H1 (cell line): ENCODE data around the gene RNU7-1. TPM values are rescaled to one million over a fixed set of nuclear protein-coding genes. Genes with fewer than 3 reads are reported as not detected.

ENCODE experiments used
- CTCF ChIA-PET: fragments of 300-600 bp; sonication (Branson Sonifier 250); formaldehyde crosslinking; loops from one replicate; lab custom pipeline; 2021; ENCODE audit not compliant: partially characterized antibody; lab: Charles Lee
- POLR2A ChIA-PET: fragments of 300-600 bp; sonication (Branson Sonifier 250); formaldehyde crosslinking; loops from one replicate; lab custom pipeline; 2021; ENCODE audit warnings: inconsistent platforms; ENCODE audit not compliant: partially characterized antibody; lab: Charles Lee
- DNase-seq, 2 experiments: peaks; one replicate each; pipeline versions ENCODE4 v3.0.0 to v3.0.0-alpha.2; 2010 to 2022; ENCODE audit warnings: low spot score in 2 of 2, low read depth in 1 of 2, mixed read lengths in 1 of 2
- FAIRE-seq: peaks from 2 replicates; lab custom pipeline; 2011; peaks lifted over from hg19 to GRCh38; lab: Jason Lieb, UNC
- H2AFZ ChIP-seq: 2 replicates; pipeline ENCODE4 v1.8.1; 2012; ENCODE audit warnings: low read length, inconsistent platforms
- H2AK5ac ChIP-seq: 2 replicates; pipeline ENCODE4 v1.6.1; 2013; ENCODE audit warnings: low read depth, low read length
- H2BK120ac ChIP-seq: replicated peaks from 2 replicates; pipeline ENCODE3; 2013; ENCODE audit warnings: low read depth, low read length, inconsistent platforms
- H2BK12ac ChIP-seq: 2 replicates; pipeline ENCODE4 v1.6.1; 2013; ENCODE audit warnings: low read depth, low read length
- H2BK15ac ChIP-seq: 2 replicates; pipeline ENCODE4 v1.6.1; 2013; ENCODE audit warnings: low read length
- H2BK20ac ChIP-seq: 2 replicates; pipeline ENCODE4 v1.6.1; 2013; ENCODE audit warnings: low read length
- H2BK5ac ChIP-seq: 2 replicates; pipeline ENCODE4 v1.6.1; 2013; ENCODE audit warnings: low read depth, low read length
- H3K14ac ChIP-seq: 2 replicates; pipeline ENCODE4 v1.6.1; 2013; ENCODE audit warnings: inconsistent platforms; ENCODE audit not compliant: insufficient read length
- H3K18ac ChIP-seq: 2 replicates; pipeline ENCODE4 v1.6.1; 2013; ENCODE audit warnings: low read length; ENCODE audit errors: extremely low read depth
- H3K23ac ChIP-seq: 2 replicates; pipeline ENCODE4 v1.6.1; 2013; ENCODE audit warnings: inconsistent platforms; ENCODE audit not compliant: insufficient read length
- H3K23me2 ChIP-seq: 2 replicates; pipeline ENCODE4 v1.6.1; 2013; ENCODE audit warnings: low read depth, low read length
- H3K27ac ChIP-seq: 2 replicates; pipeline ENCODE4 v1.6.1; 2011; ENCODE audit warnings: low read depth, low read length, inconsistent platforms
- H3K27me3 ChIP-seq, 4 experiments: replicated peaks in 1 of 4; 1 replicate in 1 of 4; 2 replicates in 3 of 4; pipeline versions ENCODE4 v1.6.1 to v1.8.1; 2011 to 2013; ENCODE audit warnings: low read length in 3 of 4, mild to moderate bottlenecking in 3 of 4, inconsistent platforms in 2 of 4, mixed read lengths in 2 of 4, moderate library complexity in 1 of 4; ENCODE audit not compliant: control insufficient read depth in 3 of 4, insufficient read depth in 3 of 4; ENCODE audit errors: extremely low read depth in 1 of 4
- H3K36me3 ChIP-seq, 4 experiments: 2 replicates each; pipeline versions ENCODE4 v1.6.1 to v1.8.1; 2011 to 2013; ENCODE audit warnings: mild to moderate bottlenecking in 4 of 4, low read length in 3 of 4, moderate library complexity in 2 of 4, control low read depth in 1 of 4, inconsistent platforms in 1 of 4; ENCODE audit not compliant: insufficient read depth in 4 of 4, control insufficient read depth in 2 of 4
- H3K4ac ChIP-seq: replicated peaks from 2 replicates; pipeline ENCODE3; 2013; ENCODE audit warnings: low read length, low read depth, mixed read lengths, inconsistent platforms; ENCODE audit not compliant: insufficient read length
- H3K4me1 ChIP-seq, 4 experiments: replicated peaks in 1 of 4; 1 replicate in 1 of 4; 2 replicates in 3 of 4; pipeline versions ENCODE4 v1.6.1 to v1.8.1; 2011 to 2013; ENCODE audit warnings: low read length in 3 of 4, inconsistent platforms in 2 of 4, mixed read lengths in 1 of 4; ENCODE audit not compliant: insufficient read depth in 4 of 4, control insufficient read depth in 3 of 4
- H3K4me2 ChIP-seq, 2 experiments: 2 replicates each; pipeline versions ENCODE4 v1.6.1 to v1.8.1; 2011 to 2013; ENCODE audit warnings: low read depth in 2 of 2, low read length in 2 of 2, control low read depth in 1 of 2, inconsistent platforms in 1 of 2, mild to moderate bottlenecking in 1 of 2; ENCODE audit not compliant: insufficient read depth in 1 of 2
- H3K4me3 ChIP-seq, 4 experiments: fragments of 200-600, 300-600 bp in 1 of 4; sonication (generic), shearing (Covaris generic), sonication (Bioruptor Twin) in 1 of 4; 2 replicates each; pipeline versions ENCODE4 v1.5.1 to v1.8.1; 2011 to 2016; ENCODE audit warnings: low read length in 4 of 4, low read depth in 3 of 4, control low read depth in 2 of 4, inconsistent platforms in 2 of 4, mild to moderate bottlenecking in 2 of 4, mixed read lengths in 1 of 4, moderate library complexity in 1 of 4; ENCODE audit not compliant: insufficient read depth in 2 of 4; ENCODE audit errors: extremely low read depth in 1 of 4
- H3K56ac ChIP-seq: replicated peaks from 2 replicates; pipeline ENCODE3; 2013; ENCODE audit warnings: low read depth, mild to moderate bottlenecking, mixed read lengths, low read length, inconsistent platforms; ENCODE audit not compliant: insufficient read length
- H3K79me1 ChIP-seq: 2 replicates; pipeline ENCODE4 v1.6.1; 2013; ENCODE audit warnings: low read depth, low read length, control low read depth
- H3K79me2 ChIP-seq, 2 experiments: 2 replicates each; pipeline versions ENCODE4 v1.6.1 to v1.8.1; 2012 to 2013; ENCODE audit warnings: low read length in 2 of 2, mild to moderate bottlenecking in 2 of 2, inconsistent platforms in 1 of 2; ENCODE audit not compliant: insufficient read depth in 2 of 2, control insufficient read depth in 1 of 2
- H3K9ac ChIP-seq, 4 experiments: replicated peaks in 1 of 4; 1 replicate in 1 of 4; 2 replicates in 3 of 4; pipeline versions ENCODE4 v1.6.1 to v1.8.1; 2011 to 2013; ENCODE audit warnings: low read depth in 3 of 4, low read length in 3 of 4, control low read depth in 2 of 4, mild to moderate bottlenecking in 2 of 4, moderate library complexity in 2 of 4, inconsistent platforms in 1 of 4; ENCODE audit errors: extremely low read depth in 1 of 4
- H3K9me3 ChIP-seq, 2 experiments: 2 replicates each; pipeline versions ENCODE4 v1.6.1 to v1.8.1; 2012 to 2013; ENCODE audit warnings: mild to moderate bottlenecking in 2 of 2, moderate library complexity in 2 of 2, control low read depth in 1 of 2, inconsistent platforms in 1 of 2, low read depth in 1 of 2, low read length in 1 of 2, mixed read lengths in 1 of 2; ENCODE audit not compliant: insufficient read depth in 2 of 2
- H4K20me1 ChIP-seq, 2 experiments: replicated peaks in 1 of 2; 2 replicates each; pipeline versions ENCODE3 to v1.8.1; 2011 to 2013; ENCODE audit warnings: inconsistent platforms in 2 of 2, low read length in 2 of 2, mild to moderate bottlenecking in 1 of 2; ENCODE audit not compliant: insufficient read depth in 2 of 2, control insufficient read depth in 1 of 2
- H4K5ac ChIP-seq: 2 replicates; pipeline ENCODE4 v1.6.1; 2013; ENCODE audit warnings: low read length, low read depth, mixed read lengths, inconsistent platforms; ENCODE audit not compliant: insufficient read length
- H4K8ac ChIP-seq: 2 replicates; pipeline ENCODE4 v1.8.0; 2013; ENCODE audit warnings: mild to moderate bottlenecking, moderate library complexity, low read length, inconsistent platforms; ENCODE audit not compliant: insufficient read depth; ENCODE audit errors: extremely low read depth
- H4K91ac ChIP-seq: replicated peaks from 2 replicates; pipeline ENCODE3; 2013; ENCODE audit warnings: low read length, mixed read lengths, inconsistent platforms; ENCODE audit not compliant: insufficient read length
- RAD21 ChIP-seq, 2 experiments: IDR thresholded peaks in 1 of 2; conservative IDR thresholded peaks in 1 of 2; 2 replicates each; pipeline ENCODE4 v1.6.1; 2011; ENCODE audit warnings: low read depth in 2 of 2, low read length in 2 of 2, improper control_type of control experiment in 1 of 2, inconsistent platforms in 1 of 2, mild to moderate bottlenecking in 1 of 2, moderate library complexity in 1 of 2
- SUZ12 ChIP-seq: fragments of 200-600 bp; sonication (generic); IDR thresholded peaks from 2 replicates; pipeline ENCODE4 v1.6.1; 2012; ENCODE audit warnings: mild to moderate bottlenecking, inconsistent platforms, low read length, moderate library complexity, mixed read lengths
- WGBS, 2 experiments: shearing (Covaris generic) in 1 of 2; methylation state at CpG; one replicate each; pipeline versions ENCODE4 v1.1.6 to v1.1.7; 2013 to 2015; ENCODE audit warnings: low lambda C conversion rate in 2 of 2, mixed read lengths in 2 of 2, inconsistent platforms in 1 of 2, low coverage in 1 of 2, missing lambda C conversion rate in 1 of 2; ENCODE audit not compliant: insufficient replicate concordance in 2 of 2, insufficient coverage in 1 of 2, insufficient read length in 1 of 2; ENCODE audit errors: extremely low coverage in 1 of 2, missing lambda C conversion rate in 1 of 2; 5-methylcytosine and 5-hydroxymethylcytosine counted together
- polyA plus RNA-seq, 7 experiments: library from polyadenylated mRNA; depleted of rRNA in 3 of 7; stranded (reverse) in 5 of 7; unstranded in 2 of 7; fragments of >200 nt in 5 of 7; fragments of 200-250 nt in 2 of 7; gene quantifications; 1 replicate in 5 of 7; 2 replicates in 1 of 7; 4 replicates in 1 of 7; pipeline versions ENCODE4 v1.2.1 to v1.2.3, GENCODE V29; 2011 to 2013; ENCODE audit warnings: missing spikeins in 2 of 7, mixed read lengths in 2 of 7
- total RNA-seq: library from RNA; stranded (reverse); fragmentation: NEBNext Ultra II Directional; extraction: Animal tissue kit (Norgen Biotek cat#: 25700); gene quantifications from 2 replicates; pipeline ENCODE4 v1.2.1, GENCODE V29; 2021

RNU7-1 gene
- total and polyA plus RNA-seq, 2 of the 8 experiments (the other 6 are each of a cell fraction or from before 2014, with no cell fraction given), result not detected

DNA sequence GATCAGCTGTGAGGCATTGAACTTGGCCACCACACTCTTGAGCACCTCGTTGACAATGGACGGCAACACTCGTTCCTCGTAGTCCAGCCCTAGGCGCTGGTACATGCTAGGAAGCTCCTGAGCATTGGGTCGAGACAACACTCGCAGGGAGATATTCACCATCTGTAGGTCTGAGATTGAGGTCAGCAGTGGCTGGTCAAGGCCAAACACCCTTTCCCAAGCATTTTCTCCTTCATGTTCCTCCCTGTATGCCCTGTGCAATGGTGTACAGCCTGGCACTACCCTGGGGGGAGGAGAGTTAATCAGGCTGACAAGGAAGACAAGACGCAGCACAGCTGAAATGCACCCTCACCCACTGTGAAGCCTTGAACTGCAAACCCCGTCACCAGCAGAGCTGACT is 24.8 kb downstream of the RNU7-1 start:
- no peak overlapping the region for H2BK12ac ChIP-seq
- peaks cover 28 to 45% (median 32%) of the 10 kb centered on the region in 4 experiments for H3K36me3 ChIP-seq
- H4K20me1 ChIP-seq, result peaks cover 2 to 4% of the 10 kb centered on the region in 2 experiments
- no peak overlapping the region for H4K5ac ChIP-seq
- H3K23me2 ChIP-seq, result peaks cover 11% of the 10 kb centered on the region
- H3K18ac ChIP-seq, result no peak overlapping the region
- H3K9me3 ChIP-seq, result no peaks in the 10 kb centered on the region
- peaks cover 9 to 26% (median 14%) of the 10 kb centered on the region in 4 experiments for H3K4me1 ChIP-seq
- peaks cover 14 to 56% of the 10 kb centered on the region in 2 experiments for H3K79me2 ChIP-seq
- no peak overlapping the region for H2BK120ac ChIP-seq
- ChIA-PET POLR2A (interaction anchor here (0.8 to 30.5 kb wide), 9 partner anchors 10 to 162 kb away, joined by 3 to 1596 read pairs (median 5); partner anchors contain the start of genes ATN1, C12orf57, CLSTN3 and PTPN6), CTCF (interaction anchor here (0.6 to 2.4 kb wide), 13 partner anchors 8 to 145 kb away, joined by 3 to 11 read pairs (median 7); partner anchors contain the start of genes C1RL and SPSB2)
- 93% methylated on average over 9 of the region's 9 CpGs; no CpG with 5 or more reads in 1 of the 2 experiments for WGBS, 2 experiments
- H2BK15ac ChIP-seq, result no peak overlapping the region
- no peak for FAIRE-seq
- no peak overlapping the region for H4K91ac ChIP-seq
- H3K4me3 ChIP-seq, result no peak overlapping the region; a peak in 1 of 8 replicates
- no peak overlapping the region for H3K27ac ChIP-seq
- no peak overlapping the region for H3K23ac ChIP-seq
- no peak for TF ChIP-seq SUZ12
- TF ChIP-seq RAD21 (IDR thresholded peaks at IDR 0.05 in 1 of 2, conservative IDR thresholded peaks at IDR 0.05 in 1 of 2; ENCODE audit: low read depth in 2 of 2, low read length in 2 of 2), result no peak
- H3K27me3 ChIP-seq, result no peaks in the 10 kb centered on the region
- peaks cover 7% of the 10 kb centered on the region; the same call in 1 of the 2 replicates for H3K79me1 ChIP-seq
- no peak for DNase-seq
- H4K8ac ChIP-seq, result no peak overlapping the region
- no peak overlapping the region for H3K4ac ChIP-seq
- no peak overlapping the region for H2BK5ac ChIP-seq
- no peak overlapping the region for H2AFZ ChIP-seq
- H3K56ac ChIP-seq, result no peak overlapping the region
- H2BK20ac ChIP-seq, result no peak overlapping the region
- H3K14ac ChIP-seq, result no peak overlapping the region
- peak overlapping the region in 1 of 4 experiments; percentile 15; a peak in 1 of 7 replicates for H3K9ac ChIP-seq
- H3K4me2 ChIP-seq, result peak overlapping the region in 1 of 2 experiments; percentile 76; a peak in 2 of 4 replicates
- H2AK5ac ChIP-seq, result no peak overlapping the region
